GM21515 (cell line): Measurements from ENCODE around the gene COX20.
"Not testable (repeated sequence)": the region's sequence is repeated elsewhere in the genome, so short reads cannot be mapped to it uniquely, and the experiment has no call there.

Experiments used
- ATAC-seq: cut with Tn5 transposase; IDR thresholded peaks from one replicate; pipeline ENCODE4 v1.9.1; 2021; ENCODE audit not compliant: unreplicated experiment

Gene COX20

GRCh38 chr1:244821134-244821533, 14.3 kb upstream of the COX20 start:
- ATAC-seq: no peak

- no peak for ATAC-seq
Measured at GRCh38 chr1:244822878-244823277, 12.6 kb upstream of the COX20 start.

GRCh38 chr1:244826712-244827111, 8.7 kb upstream of the COX20 start:
- no peak for ATAC-seq

GRCh38 chr1:244830639-244831038, 4.8 kb upstream of the COX20 start:
- ATAC-seq: no peak

GRCh38 chr1:244833260-244833659, 2.2 kb upstream of the COX20 start:
- not testable (repeated sequence) for ATAC-seq

GRCh38 chr1:244833734-244834542, 1.5 kb upstream of the COX20 start:
- peak; percentile 12 for ATAC-seq

GRCh38 chr1:244834543-244835275, 749 bp upstream of the COX20 start:
- ATAC-seq: peak; percentile 67

- no peak for ATAC-seq
Measured at GRCh38 chr1:244836135-244836521, 670 bp downstream of the COX20 start.

GRCh38 chr1:244836584-244836983, 1.1 kb downstream of the COX20 start:
- ATAC-seq: no peak

- ATAC-seq: no peak
Measured at GRCh38 chr1:244837597-244838258, 2.3 kb downstream of the COX20 start.

GRCh38 chr1:244839656-244840055, 4.2 kb downstream of the COX20 start:
- ATAC-seq: no peak

- no peak for ATAC-seq
Measured at GRCh38 chr1:244840219-244840794, 4.8 kb downstream of the COX20 start.

- ATAC-seq: no peak
Measured at GRCh38 chr1:244841273-244841927, 5.9 kb downstream of the COX20 start.

GRCh38 chr1:244843148-244843978, 7.9 kb downstream of the COX20 start:
- no peak for ATAC-seq

- no peak for ATAC-seq
Measured at GRCh38 chr1:244844155-244845121, 9.0 kb downstream of the COX20 start.

- no peak for ATAC-seq
Measured at GRCh38 chr1:244846653-244847052, 11.2 kb downstream of the COX20 start.

GRCh38 chr1:244849189-244849866, 13.9 kb downstream of the COX20 start:
- no peak for ATAC-seq

GRCh38 chr1:244850099-244850852, 14.8 kb downstream of the COX20 start:
- ATAC-seq: no peak
